ENCODE data around the gene SEMA6D.

- TF ChIP-seq CTCF (IDR thresholded peaks at IDR 0.05), result no peak
- TF ChIP-seq POLR2AphosphoS5 (IDR thresholded peaks at IDR 0.05; ENCODE audit: low read depth, low read length), result no peak
- TF ChIP-seq TCF7L2 (IDR thresholded peaks at IDR 0.05; ENCODE audit: low read depth, low read length), result no peak
- TF ChIP-seq REST (IDR thresholded peaks at IDR 0.05; ENCODE audit: insufficient read depth in 1 of 2, low read depth in 2 of 2, low read length in 1 of 2), result no peak
- TF ChIP-seq SIN3A (IDR thresholded peaks at IDR 0.05; ENCODE audit: borderline replicate concordance, insufficient read depth, low read depth, low read length), result no peak
These were observed 14.9 kb downstream of the SEMA6D start for GRCh38 chr15:47732248-47732647.

Measured in Panc1 (cell line).